GM18508 (cell line): ENCODE results near the gene OTUD5.

Source experiments
- ATAC-seq: cut with Tn5 transposase; IDR thresholded peaks from one replicate; pipeline ENCODE4 v1.9.1; 2021; ENCODE audit warnings: moderate number of reproducible peaks; ENCODE audit not compliant: insufficient read depth, unreplicated experiment

The OTUD5 gene

GRCh38 chrX:48913605-48914366, 43.6 kb downstream of the OTUD5 start:
- ATAC-seq = no peak

- ATAC-seq = no peak
These were observed 45.8 kb downstream of the OTUD5 start, which contains the start of gene SLC35A2 for GRCh38 chrX:48911412-48912182. Gene SLC35A2, minus strand, starts transcription at chrX:48911646. Its CDS starts 10 bp downstream, at chrX:48911636.

GRCh38 chrX:48910926-48911411, 46.4 kb downstream of the OTUD5 start:
- ATAC-seq = no peak

GRCh38 chrX:48909703-48910294, 47.6 kb downstream of the OTUD5 start:
- ATAC-seq = no peak

GRCh38 chrX:48908600-48908999, 48.8 kb downstream of the OTUD5 start:
- no peak for ATAC-seq

GRCh38 chrX:48905090-48905790, 52.2 kb downstream of the OTUD5 start:
- ATAC-seq = no peak

- ATAC-seq = no peak
These were observed 52.8 kb downstream of the OTUD5 start for GRCh38 chrX:48904626-48905025.

GRCh38 chrX:48904180-48904579, 53.2 kb downstream of the OTUD5 start:
- no peak for ATAC-seq

- no peak for ATAC-seq
These were observed 54.1 kb downstream of the OTUD5 start for GRCh38 chrX:48903290-48903689.

GRCh38 chrX:48902776-48903175, 54.6 kb downstream of the OTUD5 start:
- ATAC-seq = no peak

- ATAC-seq = no peak
These were observed 55.3 kb downstream of the OTUD5 start for GRCh38 chrX:48902135-48902534.

- no peak for ATAC-seq
These were observed 56.3 kb downstream of the OTUD5 start for GRCh38 chrX:48901069-48901468.

- ATAC-seq = no peak
These were observed 58.4 kb downstream of the OTUD5 start for GRCh38 chrX:48899078-48899410.

GRCh38 chrX:48897625-48898306, 59.6 kb downstream of the OTUD5 start, which contains the start of the genes PQBP1 and TIMM17B:
Gene PQBP1, plus strand, starts transcription at chrX:48897930. Its CDS starts 580 bp downstream, at chrX:48898510.
Gene TIMM17B, minus strand, starts transcription at chrX:48897768. Its CDS starts 19 bp downstream, at chrX:48897749.
- peak; percentile 75 for ATAC-seq

GRCh38 chrX:48897157-48897624, 60.2 kb downstream of the OTUD5 start:
- peak; percentile 16 for ATAC-seq

- no peak for ATAC-seq
These were observed 60.8 kb downstream of the OTUD5 start for GRCh38 chrX:48896611-48897011.

- ATAC-seq = no peak
These were observed 62.5 kb downstream of the OTUD5 start for GRCh38 chrX:48894891-48895290.

GRCh38 chrX:48893556-48894348, 63.7 kb downstream of the OTUD5 start:
- no peak for ATAC-seq

GRCh38 chrX:48892896-48893295, 64.5 kb downstream of the OTUD5 start:
- ATAC-seq = no peak
